GM21723 (cell line): ENCODE data around the gene TMED5.

ENCODE experiments used
- ATAC-seq: cut with Tn5 transposase; IDR thresholded peaks from one replicate; pipeline ENCODE4 v1.9.1; 2021; ENCODE audit warnings: mild to moderate bottlenecking, moderate library complexity; ENCODE audit not compliant: unreplicated experiment

The TMED5 gene

GRCh38 chr1:93124556-93125355, 55.5 kb downstream of the TMED5 start:
- no peak for ATAC-seq

GRCh38 chr1:93123201-93123783, 56.9 kb downstream of the TMED5 start:
- ATAC-seq, result no peak

- ATAC-seq, result no peak
Measured at GRCh38 chr1:93120614-93121013, 59.6 kb downstream of the TMED5 start.

GRCh38 chr1:93114391-93114790, 65.8 kb downstream of the TMED5 start:
- no peak for ATAC-seq

- no peak for ATAC-seq
Measured at GRCh38 chr1:93113127-93113526, 67.1 kb downstream of the TMED5 start.

GRCh38 chr1:93111561-93111960, 68.7 kb downstream of the TMED5 start:
- ATAC-seq, result no peak

- ATAC-seq, result no peak
Measured at GRCh38 chr1:93111065-93111464, 69.1 kb downstream of the TMED5 start.

GRCh38 chr1:93109578-93109977, 70.6 kb downstream of the TMED5 start:
- no peak for ATAC-seq

GRCh38 chr1:93108335-93108734, 71.9 kb downstream of the TMED5 start:
- ATAC-seq, result no peak

- ATAC-seq, result no peak
Measured at GRCh38 chr1:93107395-93107794, 72.8 kb downstream of the TMED5 start.

GRCh38 chr1:93106226-93106625, 74.0 kb downstream of the TMED5 start:
- no peak for ATAC-seq

- no peak for ATAC-seq
Measured at GRCh38 chr1:93102142-93102541, 78.1 kb downstream of the TMED5 start.
